Measurements from ENCODE around the gene PLCH1.

The PLCH1 gene

GRCh38 chr3:155525324-155525833, 219.5 kb downstream of the PLCH1 start:
- DNase-seq = no peak

DNA sequence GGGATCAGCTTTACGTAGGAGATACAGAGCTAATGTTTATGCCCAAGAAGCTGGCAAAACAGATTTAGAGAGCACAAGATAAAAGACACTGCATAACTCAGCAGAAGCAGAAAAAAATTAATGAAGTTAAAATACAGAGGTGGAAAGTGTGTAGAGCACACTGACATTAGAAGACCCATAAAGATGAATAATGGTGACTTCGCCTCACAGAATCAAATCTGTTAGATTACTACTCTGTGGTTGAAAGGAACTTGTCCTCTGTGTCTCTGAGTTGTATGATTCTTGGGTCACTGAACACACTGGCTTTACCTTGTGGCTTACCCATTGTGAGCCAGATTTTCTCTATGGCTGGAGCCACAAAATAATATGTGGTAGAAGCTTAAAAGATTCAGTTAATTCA, 224.4 kb downstream of the PLCH1 start:
- no peak for DNase-seq

DNA sequence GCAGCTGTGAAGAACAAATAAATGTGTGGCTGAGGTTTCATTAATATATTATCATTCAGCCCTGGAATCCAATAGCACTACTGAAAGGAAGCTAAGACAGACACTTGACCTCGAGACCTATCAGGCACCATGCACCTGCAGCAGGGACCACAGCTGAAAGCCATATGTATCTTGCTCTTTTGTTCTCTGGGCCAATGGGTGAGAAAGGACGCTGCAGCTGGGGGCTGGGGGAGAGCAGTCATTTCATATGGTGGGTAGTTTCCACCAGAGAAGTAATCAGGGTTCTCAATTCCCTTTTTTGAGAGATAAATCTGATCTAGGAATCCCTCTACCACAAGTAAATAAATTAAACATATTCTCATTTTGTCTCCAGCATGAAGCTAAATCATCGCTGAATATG, 225.8 kb downstream of the PLCH1 start:
- DNase-seq = no peak

- DNase-seq = no peak
These were observed 227.0 kb downstream of the PLCH1 start for GRCh38 chr3:155517903-155518302.

GRCh38 chr3:155516439-155516838, 228.4 kb downstream of the PLCH1 start:
- DNase-seq = no peak

DNA sequence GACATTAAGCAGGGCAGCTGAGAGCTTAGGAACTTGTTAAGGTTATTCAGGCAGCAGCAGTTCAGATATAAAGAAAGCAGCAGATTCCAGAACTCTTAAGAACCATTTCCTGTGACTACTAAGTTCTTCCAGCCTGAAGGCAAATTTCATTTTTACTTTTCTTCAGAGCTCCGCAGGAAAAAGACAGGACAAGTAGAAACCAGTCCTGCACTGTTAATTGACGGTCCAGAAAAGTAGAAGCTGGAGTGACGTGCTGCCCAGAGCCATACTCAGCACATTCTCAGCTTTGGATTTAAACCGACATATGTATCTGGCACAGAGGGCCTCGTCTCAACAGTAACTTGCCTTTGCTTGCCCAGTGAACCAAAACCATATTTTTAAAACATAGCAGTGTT, 232.0 kb downstream of the PLCH1 start:
- no peak for DNase-seq

- DNase-seq = no peak
These were observed 232.6 kb downstream of the PLCH1 start for GRCh38 chr3:155512175-155512866.

- no peak for DNase-seq
These were observed 240.2 kb downstream of the PLCH1 start for GRCh38 chr3:155504682-155505081.

DNA sequence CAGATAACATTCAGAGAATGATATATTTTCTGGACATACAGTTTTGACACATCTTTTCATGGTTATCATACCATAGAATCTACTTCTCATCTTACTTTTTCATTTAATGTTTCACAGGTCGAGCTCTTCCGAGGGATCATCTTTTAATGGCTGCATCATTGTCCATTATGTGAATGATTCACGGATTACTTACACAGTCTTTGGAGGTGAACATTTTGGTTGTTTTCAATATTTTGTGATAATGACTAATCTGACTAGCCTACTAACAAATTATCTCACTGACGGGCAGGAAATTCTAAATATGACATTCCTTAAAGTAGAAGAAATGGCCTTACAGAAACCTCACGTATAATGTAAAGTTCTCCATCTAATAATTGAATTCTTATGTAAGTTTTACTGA, 242.2 kb downstream of the PLCH1 start:
- no peak for DNase-seq

DNA sequence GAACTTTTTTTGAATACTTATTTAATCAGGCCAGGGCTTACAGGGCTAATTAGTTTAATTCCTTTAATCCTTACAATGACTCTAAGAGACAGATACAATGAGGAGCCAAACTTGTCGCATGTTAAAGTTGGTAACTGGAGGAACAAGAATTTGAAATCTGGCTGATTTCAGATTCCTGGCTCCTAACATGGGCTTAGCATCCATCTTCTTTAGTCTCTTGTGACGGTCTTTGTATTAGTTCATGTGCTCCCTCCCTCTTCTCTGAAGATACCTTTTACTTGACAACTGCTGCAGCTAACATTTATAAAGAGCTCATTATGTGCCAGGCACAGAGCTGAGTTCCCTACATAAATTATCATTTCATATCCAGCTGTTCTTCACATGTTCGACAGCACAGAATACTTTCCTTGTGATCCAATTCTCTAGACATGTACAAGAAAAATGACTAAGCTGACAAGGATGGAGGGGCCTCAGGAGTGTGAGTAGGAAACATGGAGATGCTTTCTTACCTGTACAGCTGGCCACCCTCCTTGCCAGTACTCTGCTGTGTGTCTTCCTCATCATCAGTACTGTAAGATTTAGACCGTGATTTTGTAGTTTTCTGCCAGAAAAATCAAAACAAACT, 244.6 kb downstream of the PLCH1 start:
- no peak for DNase-seq

GRCh38 chr3:155497930-155498647, 246.8 kb downstream of the PLCH1 start:
- no peak for DNase-seq

DNA sequence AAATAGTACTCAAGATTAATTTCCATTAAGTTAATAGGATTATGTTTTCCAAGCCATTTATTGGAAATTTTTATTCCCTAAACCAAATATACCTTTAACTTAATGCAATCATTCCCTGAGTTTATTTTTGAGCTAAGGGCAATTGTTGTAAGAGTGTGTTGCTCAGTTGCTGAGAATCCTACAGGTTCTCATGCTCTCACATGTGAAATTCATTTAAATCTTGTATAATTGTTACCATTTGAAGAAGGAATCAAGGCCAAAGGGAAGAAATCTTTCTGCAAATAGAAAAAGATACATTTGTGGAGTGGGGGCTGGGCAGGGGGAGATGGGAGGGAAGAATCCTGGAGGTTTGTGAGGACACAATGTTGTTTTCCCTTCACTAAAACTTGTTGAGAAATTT, 248.7 kb downstream of the PLCH1 start:
- no peak for DNase-seq

- no peak for DNase-seq
These were observed 249.5 kb downstream of the PLCH1 start for GRCh38 chr3:155495387-155495786.

DNA sequence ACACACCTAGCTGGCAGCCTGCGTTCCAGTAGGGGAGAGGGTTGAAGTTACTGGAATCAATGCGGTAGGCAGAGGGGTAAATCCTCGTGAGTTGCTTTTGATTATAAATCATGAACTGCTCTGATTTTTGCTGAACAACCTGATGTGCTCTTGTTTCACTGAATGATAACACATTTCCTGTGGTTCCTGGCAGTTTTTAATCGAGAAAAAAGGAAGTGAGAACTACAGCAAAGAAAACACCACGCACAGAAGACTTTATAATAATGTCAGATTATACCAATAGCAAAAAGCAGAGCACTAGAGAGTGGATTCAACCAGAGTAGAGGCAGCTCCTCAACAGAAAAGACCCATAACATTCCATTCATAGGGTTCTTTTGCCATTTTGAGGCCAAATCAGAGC, 250.5 kb downstream of the PLCH1 start:
- no peak for DNase-seq

GRCh38 chr3:155492841-155493240, 252.0 kb downstream of the PLCH1 start:
- DNase-seq = no peak

- DNase-seq = no peak
These were observed 253.2 kb downstream of the PLCH1 start for GRCh38 chr3:155491696-155492095.

- no peak for DNase-seq
These were observed 256.2 kb downstream of the PLCH1 start for GRCh38 chr3:155488671-155489070.

DNA sequence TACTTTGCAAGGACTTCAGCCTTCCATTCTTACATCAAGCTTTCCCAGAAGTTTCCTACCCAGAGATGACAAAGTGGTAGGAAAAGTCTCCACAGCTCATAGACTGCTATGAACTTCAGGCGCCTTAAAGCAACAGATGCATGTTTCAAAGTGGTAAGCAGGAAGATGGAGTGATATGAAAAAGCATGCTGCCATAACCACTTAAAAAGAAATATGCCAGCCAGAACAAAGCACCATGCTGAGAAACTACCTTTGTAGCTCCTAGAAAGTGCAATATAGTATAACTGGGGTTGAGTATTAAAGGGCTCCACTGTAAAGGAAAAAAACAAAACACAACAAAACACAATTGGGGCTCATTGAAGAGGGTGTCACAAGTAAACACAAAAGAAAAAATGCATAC, 259.0 kb downstream of the PLCH1 start:
- no peak for DNase-seq

- no peak for DNase-seq
These were observed 263.3 kb downstream of the PLCH1 start for GRCh38 chr3:155481591-155481990.

GRCh38 chr3:155481089-155481488, 263.8 kb downstream of the PLCH1 start:
- DNase-seq = no peak

DNA sequence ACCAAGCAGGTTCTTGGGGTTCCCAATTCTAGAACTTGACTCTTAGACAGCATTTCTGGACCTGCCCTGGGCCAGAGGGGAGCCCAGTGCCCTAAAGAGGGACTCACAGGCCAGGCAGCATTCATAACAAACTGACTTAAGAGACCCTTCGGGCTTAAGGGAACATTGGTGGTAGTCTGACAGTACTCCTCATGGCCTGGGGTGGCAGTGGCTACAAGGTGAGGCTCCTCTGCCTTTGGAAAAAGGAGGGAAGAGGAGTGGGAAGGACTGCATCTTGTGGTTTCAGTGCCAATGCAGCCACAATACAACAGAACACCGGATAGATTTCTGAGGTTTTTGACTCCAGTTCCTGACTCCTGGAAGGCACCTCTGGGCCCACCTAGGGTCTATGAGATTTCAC, 279.2 kb downstream of the PLCH1 start:
- no peak for DNase-seq

DNA sequence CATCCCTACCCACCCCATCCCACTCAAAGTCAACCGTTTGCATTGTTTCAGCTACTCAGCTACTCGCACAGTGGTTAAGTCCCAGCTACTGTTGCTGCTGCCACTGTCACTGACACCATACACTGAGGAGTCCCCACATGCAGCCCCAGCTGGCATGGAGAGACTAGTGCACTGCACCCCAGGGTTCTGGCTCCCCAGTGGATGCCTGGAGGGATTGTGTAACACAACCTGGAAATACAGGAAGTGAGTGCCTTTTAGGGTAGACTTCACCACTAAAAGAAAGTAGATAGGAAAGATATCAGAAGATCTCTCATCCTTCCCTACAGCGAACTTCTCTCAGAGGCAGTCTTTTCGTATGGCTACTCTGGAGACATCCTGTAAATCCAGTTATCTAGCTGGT, 282.2 kb downstream of the PLCH1 start:
- no peak for DNase-seq

GRCh38 chr3:155457591-155457990, 287.3 kb downstream of the PLCH1 start:
- DNase-seq = no peak

DNA sequence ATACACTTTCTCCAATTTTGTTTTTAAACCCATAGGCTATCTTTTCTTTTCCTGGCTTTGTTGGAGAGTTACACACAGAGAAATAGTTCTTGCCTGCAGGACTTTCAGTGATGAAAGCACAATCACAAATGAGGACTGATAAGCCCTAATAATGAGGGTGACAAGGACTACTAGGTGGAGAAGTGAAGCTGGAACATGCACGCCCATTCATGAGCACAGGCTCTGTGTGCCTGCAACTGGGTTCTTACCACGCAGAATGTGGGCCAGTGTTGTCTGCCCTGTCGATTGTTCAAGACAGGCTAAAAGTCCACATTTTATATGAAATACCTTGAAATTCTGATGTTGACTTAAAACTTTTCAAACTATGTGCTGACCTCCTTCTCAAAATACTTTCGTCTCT, 289.1 kb downstream of the PLCH1 start:
- DNase-seq = no peak

Data from kidney glomerular epithelial cell (primary cell).